ENCODE measurements around the gene POLR2F. TPM values are rescaled to one million over a fixed set of nuclear protein-coding genes. Genes with fewer than 3 reads are reported as not detected.
"Not testable (repeated sequence)": the region's sequence is repeated elsewhere in the genome, so short reads cannot be mapped to it uniquely, and the experiment has no call there.

The POLR2F gene
- total RNA-seq, 1 donor from 2014 or later, result 66.0 TPM

GRCh38 chr22:37925330-37925729, 28.2 kb upstream of the POLR2F start:
- no peak for DNase-seq (ENCODE audit: low read depth, low spot score)

- DNase-seq (ENCODE audit: low read depth, low spot score), result no peak
Measured at GRCh38 chr22:37925767-37926166, 27.7 kb upstream of the POLR2F start.

- no peak for DNase-seq (ENCODE audit: low read depth, low spot score)
Measured at GRCh38 chr22:37926358-37926757, 27.1 kb upstream of the POLR2F start.

GRCh38 chr22:37926771-37927636, 26.5 kb upstream of the POLR2F start:
- no peak for DNase-seq (ENCODE audit: low read depth, low spot score)

- no peak for DNase-seq (ENCODE audit: low read depth, low spot score)
Measured at GRCh38 chr22:37927637-37927936, 25.9 kb upstream of the POLR2F start.

GRCh38 chr22:37929390-37929789, 24.1 kb upstream of the POLR2F start:
- DNase-seq (ENCODE audit: low read depth, low spot score), result no peak

- DNase-seq (ENCODE audit: low read depth, low spot score), result no peak
Measured at GRCh38 chr22:37930270-37930951, 23.1 kb upstream of the POLR2F start.

- no peak for DNase-seq (ENCODE audit: low read depth, low spot score)
Measured at GRCh38 chr22:37930952-37931440, 22.5 kb upstream of the POLR2F start.

- no peak for DNase-seq (ENCODE audit: low read depth, low spot score)
Measured at GRCh38 chr22:37931893-37932389, 21.6 kb upstream of the POLR2F start.

GRCh38 chr22:37932401-37932800, 21.1 kb upstream of the POLR2F start:
- DNase-seq (ENCODE audit: low read depth, low spot score), result no peak

GRCh38 chr22:37932821-37933578, 20.5 kb upstream of the POLR2F start:
- no peak for DNase-seq (ENCODE audit: low read depth, low spot score)

- DNase-seq (ENCODE audit: low read depth, low spot score), result peak; percentile 71
Measured at GRCh38 chr22:37933711-37934376, 19.7 kb upstream of the POLR2F start.

GRCh38 chr22:37940698-37941376, 12.7 kb upstream of the POLR2F start:
- no peak for DNase-seq (ENCODE audit: low read depth, low spot score)

- DNase-seq (ENCODE audit: low read depth, low spot score), result no peak
Measured at GRCh38 chr22:37942133-37942532, 11.4 kb upstream of the POLR2F start.

GRCh38 chr22:37943136-37943824, 10.2 kb upstream of the POLR2F start:
- no peak for DNase-seq (ENCODE audit: low read depth, low spot score)

- no peak for DNase-seq (ENCODE audit: low read depth, low spot score)
Measured at GRCh38 chr22:37943825-37944198, 9.7 kb upstream of the POLR2F start.

- not testable (repeated sequence) for DNase-seq (ENCODE audit: low read depth, low spot score)
Measured at GRCh38 chr22:37944423-37944822, 9.1 kb upstream of the POLR2F start.

GRCh38 chr22:37947142-37947795, 6.2 kb upstream of the POLR2F start:
- DNase-seq (ENCODE audit: low read depth, low spot score), result not testable (repeated sequence)

- no peak for DNase-seq (ENCODE audit: low read depth, low spot score)
Measured at GRCh38 chr22:37951305-37951704, 2.2 kb upstream of the POLR2F start.

- not testable (repeated sequence) for DNase-seq (ENCODE audit: low read depth, low spot score)
Measured at GRCh38 chr22:37952629-37953028, 870 bp upstream of the POLR2F start.
